Left colon (tissue), 2 donors: ENCODE results near the gene BAD. TPM values are rescaled to one million over a fixed set of nuclear protein-coding genes. Genes with fewer than 3 reads are reported as not detected.

Experiments
- ATAC-seq: fragments of 200-7000 bp; cut with Tn5 transposase; one replicate; pipeline ENCODE4 v1.9.1; 2020; ENCODE audit warnings: mild to moderate bottlenecking, moderate library complexity
- DNase-seq, 2 donors: peaks; one replicate each; pipeline ENCODE4 v3.0.0-alpha.2; 2020
- intact Hi-C, 2 donors: fragments of 100-400 bp; cut with DNase I in 1 of 2; cut with micrococcal nuclease in 1 of 2; formaldehyde crosslinking; loops; one replicate each; pipeline versions ENCODE4 v1.11.2 to v1.14.0; 2022; cut with DNase I, micrococcal nuclease
- total RNA-seq, 2 donors: library from RNA; stranded (reverse); fragmentation: NEBNext Ultra II Directional; extraction: Animal tissue kit (Norgen Biotek cat#: 25700); gene quantifications; one replicate each; pipeline ENCODE4 v1.2.1, GENCODE V29; 2021
- donor health status: DM: no; HTN: no; CAD: no.
- donor health status: DM: yes; HTN: yes; CAD: no.

BAD gene
- total RNA-seq, 2 donors from 2014 or later: 83.9 to 90.0 TPM

GRCh38 chr11:64240435-64241240, 43.8 kb downstream of the BAD start, which contains the start of gene FKBP2:
Gene FKBP2, plus strand, starts transcription at chr11:64241095. Its CDS starts 1,293 bp downstream, at chr11:64242388.
- intact Hi-C loops: no loop called here

GRCh38 chr11:64239662-64240434, 44.6 kb downstream of the BAD start:
- ATAC-seq (no peak), DNase-seq (peak; percentile 44 to 73)
- intact Hi-C loops: no loop called here

More at GRCh38 chr11:64240435-64241240, 43.8 kb downstream of the BAD start, which contains the start of gene FKBP2:
- ATAC-seq: peak; percentile 60
- DNase-seq: peak; percentile 96 to 98

GRCh38 chr11:64238999-64239398, 45.5 kb downstream of the BAD start:
- intact Hi-C loops: no loop called here
- ATAC-seq: no peak
- DNase-seq: no peak

- DNase-seq (peak in 1 of 2 donors; percentile 49), ATAC-seq (no peak)
- intact Hi-C loops: no loop called here
Observed at GRCh38 chr11:64238076-64238475, 46.4 kb downstream of the BAD start.

GRCh38 chr11:64237484-64237951, 46.9 kb downstream of the BAD start:
- intact Hi-C loops: no loop called here
- ATAC-seq (peak; percentile 32), DNase-seq (peak; percentile 88 to 94)

- ATAC-seq: no peak
- intact Hi-C loops: no loop called here
- DNase-seq: peak in 1 of 2 donors; percentile 26
Observed at GRCh38 chr11:64235437-64236161, 48.9 kb downstream of the BAD start.

- DNase-seq: peak; percentile 72 to 76
- peak; percentile 44 for ATAC-seq
- intact Hi-C loops: no loop called here
Observed at GRCh38 chr11:64234647-64235379, 49.7 kb downstream of the BAD start.

- peak; percentile 43 for ATAC-seq
- intact Hi-C loops: no loop called here
- peak; percentile 79 to 81 for DNase-seq
Observed at GRCh38 chr11:64233913-64234586, 50.4 kb downstream of the BAD start, which contains the start of gene VEGFB. Gene VEGFB, plus strand, starts transcription at chr11:64234584. Its CDS starts 250 bp downstream, at chr11:64234834.

- DNase-seq (no peak), ATAC-seq (no peak)
- intact Hi-C loops: no loop called here
Observed at GRCh38 chr11:64232967-64233315, 51.5 kb downstream of the BAD start.

- no peak for DNase-seq
- ATAC-seq: no peak
- intact Hi-C loops: no loop called here
Observed at GRCh38 chr11:64232182-64232966, 52.1 kb downstream of the BAD start.

- ATAC-seq: no peak
- intact Hi-C loops: no loop called here
- no peak for DNase-seq
Observed at GRCh38 chr11:64231546-64231945, 52.9 kb downstream of the BAD start.

- no peak for ATAC-seq
- intact Hi-C loops: no loop called here
- no peak for DNase-seq
Observed at GRCh38 chr11:64230985-64231365, 53.5 kb downstream of the BAD start.

GRCh38 chr11:64230171-64230984, 54.1 kb downstream of the BAD start, which contains the start of gene DNAJC4:
Gene DNAJC4, plus strand, starts transcription at chr11:64230548. Its CDS starts 307 bp downstream, at chr11:64230855.
- ATAC-seq (peak; percentile 57), DNase-seq (peak; percentile 96 to 97)
- intact Hi-C loops: no loop called here

- ATAC-seq (no peak), DNase-seq (no peak)
- intact Hi-C loops: no loop called here
Observed at GRCh38 chr11:64229744-64230170, 54.7 kb downstream of the BAD start.

- intact Hi-C loops: no loop called here
- peak in 1 of 2 donors; percentile 14 for DNase-seq
- ATAC-seq: no peak
Observed at GRCh38 chr11:64229090-64229743, 55.2 kb downstream of the BAD start.
